SU-DHL-6 (cell line): Measurements from ENCODE around the gene ABCB8.

Experiments
- CTCF ChIP-seq: fragments of 200-600 bp; sonication (generic); IDR thresholded peaks from one replicate; pipeline ENCODE4 v1.5.1; 2017; ENCODE audit warnings: antibody characterized with exemption, mild to moderate bottlenecking, low read length, moderate library complexity; ENCODE audit not compliant: insufficient read depth, poor library complexity, severe bottlenecking
- EZH2phosphoT487 ChIP-seq: fragments of 200-600 bp; sonication (generic), shearing (Covaris generic); conservative IDR thresholded peaks from 2 replicates; pipeline ENCODE4 v1.6.1; 2018; ENCODE audit warnings: mild to moderate bottlenecking, antibody characterized with exemption, low read length, moderate library complexity, mixed read lengths

DNA sequence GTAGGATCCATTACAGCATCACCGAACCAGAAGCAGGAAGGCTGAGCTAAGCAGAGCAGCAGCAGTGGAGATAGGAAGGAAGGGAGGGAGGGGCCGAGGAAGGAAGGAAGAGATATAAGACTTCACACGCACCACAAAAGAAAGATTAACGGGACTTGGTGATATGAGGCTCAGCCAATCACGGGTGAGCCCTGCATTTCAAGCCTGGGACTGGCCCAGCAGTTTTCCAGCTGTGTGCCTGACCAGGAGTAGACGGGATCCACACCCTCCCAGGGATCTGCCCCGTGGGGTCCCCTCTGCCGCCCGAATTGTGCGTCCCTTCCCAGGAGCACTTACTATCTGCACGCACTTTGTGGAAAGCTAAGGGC, 20.1 kb upstream of the ABCB8 start:
- TF ChIP-seq CTCF (no peak), EZH2phosphoT487 (no peak)
